GM12892 (cell line): Measurements from ENCODE around the gene HID1.

Experiments
- POLR2A ChIP-seq: IDR thresholded peaks from 2 replicates; pipeline ENCODE4 v1.6.1; 2011; ENCODE audit warnings: low read depth, low read length, control low read depth
- POLR2AphosphoS5 ChIP-seq: IDR thresholded peaks from 2 replicates; pipeline ENCODE4 v1.6.1; 2011; ENCODE audit warnings: low read depth, low read length, control low read depth

DNA sequence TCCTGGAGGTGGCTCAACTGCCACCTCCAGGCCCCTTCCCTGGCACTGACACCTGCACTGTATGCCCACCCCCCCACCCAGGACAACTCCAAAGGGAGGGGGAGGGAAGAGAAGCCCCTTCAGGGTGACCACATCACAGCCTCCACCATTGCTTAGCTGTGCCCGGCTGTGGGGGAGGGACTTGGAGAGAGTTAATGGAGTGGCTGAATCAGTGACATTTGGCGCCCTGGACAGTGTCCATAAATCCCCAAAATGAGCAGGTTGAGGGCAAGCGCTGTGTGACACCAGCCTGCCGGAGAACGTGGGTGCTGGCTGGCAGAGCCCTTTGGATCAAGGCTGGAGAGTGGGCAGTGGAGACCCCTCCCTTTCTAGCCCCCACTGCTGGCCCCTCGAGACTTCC, 50.4 kb downstream of the HID1 start:
- TF ChIP-seq POLR2AphosphoS5 (no peak), POLR2A (no peak)
